ENCODE results near the gene STK32A.

The STK32A gene

GRCh38 chr5:147432323-147432722 lies 197.5 kb downstream of the STK32A start:
- H3K27ac Mint-ChIP-seq, result peak overlapping the region; percentile 70 to 81 (median 78)
- no peak for TF ChIP-seq CTCF (IDR thresholded peaks at IDR 0.05; ENCODE audit: unreplicated experiment in 3 of 3)
- H3K27me3 Mint-ChIP-seq (ENCODE audit: low read depth), result no peaks in the 10 kb centered on the region
- H3K4me1 Mint-ChIP-seq, result peaks cover 42% of the 10 kb centered on the region
- H3K4me3 Mint-ChIP-seq, result peak overlapping the region in 1 of 3 experiments; percentile 28
- no peaks in the 10 kb centered on the region for H3K9me3 Mint-ChIP-seq
- no peaks in the 10 kb centered on the region for H3K36me3 Mint-ChIP-seq (ENCODE audit: low read depth)

GRCh38 chr5:147434049-147434448 lies 199.2 kb downstream of the STK32A start:
- no peaks in the 10 kb centered on the region for H3K27me3 Mint-ChIP-seq (ENCODE audit: low read depth)
- no peaks in the 10 kb centered on the region for H3K9me3 Mint-ChIP-seq
- no peak overlapping the region for H3K27ac Mint-ChIP-seq
- H3K36me3 Mint-ChIP-seq (ENCODE audit: low read depth), result no peaks in the 10 kb centered on the region
- no peak overlapping the region for H3K4me3 Mint-ChIP-seq
- no peak for TF ChIP-seq CTCF (IDR thresholded peaks at IDR 0.05; ENCODE audit: unreplicated experiment in 3 of 3)
- peaks cover 28% of the 10 kb centered on the region for H3K4me1 Mint-ChIP-seq

GRCh38 chr5:147436596-147436995 lies 201.8 kb downstream of the STK32A start:
- no peaks in the 10 kb centered on the region for H3K27me3 Mint-ChIP-seq (ENCODE audit: low read depth)

GRCh38 chr5:147437161-147437596 lies 202.4 kb downstream of the STK32A start:
- H3K9me3 Mint-ChIP-seq, result no peaks in the 10 kb centered on the region
- no peaks in the 10 kb centered on the region for H3K27me3 Mint-ChIP-seq (ENCODE audit: low read depth)
- H3K4me1 Mint-ChIP-seq, result peaks cover 18% of the 10 kb centered on the region
- no peak for TF ChIP-seq CTCF (IDR thresholded peaks at IDR 0.05; ENCODE audit: unreplicated experiment in 3 of 3)
- no peaks in the 10 kb centered on the region for H3K36me3 Mint-ChIP-seq (ENCODE audit: low read depth)
- no peak overlapping the region for H3K4me3 Mint-ChIP-seq
- no peak overlapping the region for H3K27ac Mint-ChIP-seq

More at GRCh38 chr5:147436596-147436995, 201.8 kb downstream of the STK32A start:
- Mint-ChIP-seq H3K36me3 (ENCODE audit: low read depth) (no peaks in the 10 kb centered on the region), H3K4me3 (no peak overlapping the region), H3K4me1 (peaks cover 24% of the 10 kb centered on the region), H3K9me3 (no peaks in the 10 kb centered on the region), H3K27ac (no peak overlapping the region)
- TF ChIP-seq CTCF (IDR thresholded peaks at IDR 0.05; ENCODE audit: unreplicated experiment in 3 of 3), result no peak
